Lung (tissue), 12 donors: ENCODE data around the gene PPP2R5B. TPM values are rescaled to one million over a fixed set of nuclear protein-coding genes. Genes with fewer than 3 reads are reported as not detected.

Experiments used
- ATAC-seq: fragments of 200-7000 bp; cut with Tn5 transposase; one replicate; pipeline ENCODE4 v1.9.1; 2020; ENCODE audit warnings: moderate number of reproducible peaks; ENCODE audit not compliant: insufficient read depth, low FRiP score
- DNase-seq, 3 donors: peaks; one replicate each; pipeline ENCODE4 v3.0.0-alpha.2; 2013 to 2017
- H3K27ac ChIP-seq, 2 donors: one replicate each; pipeline ENCODE4 v1.5.1; 2013; ENCODE audit warnings: mild to moderate bottlenecking in 2 of 2, moderate library complexity in 2 of 2, control low read depth in 1 of 2, inconsistent platforms in 1 of 2, low read depth in 1 of 2, low read length in 1 of 2
- H3K27me3 ChIP-seq, 3 donors: one replicate each; pipeline ENCODE4 v1.5.1; 2013; ENCODE audit warnings: low read length in 2 of 3; ENCODE audit not compliant: control insufficient read depth in 3 of 3, insufficient read depth in 3 of 3
- H3K36me3 ChIP-seq, 4 donors: one replicate each; pipeline ENCODE4 v1.5.1; 2013; ENCODE audit warnings: low read length in 4 of 4, mild to moderate bottlenecking in 1 of 4, moderate library complexity in 1 of 4; ENCODE audit not compliant: control insufficient read depth in 4 of 4, insufficient read depth in 4 of 4
- H3K4me1 ChIP-seq, 5 donors: one replicate each; pipeline ENCODE4 v1.5.1; 2013; ENCODE audit warnings: low read length in 5 of 5, mild to moderate bottlenecking in 2 of 5, moderate library complexity in 1 of 5; ENCODE audit not compliant: control insufficient read depth in 5 of 5, insufficient read depth in 5 of 5
- H3K4me3 ChIP-seq: one replicate; pipeline ENCODE4 v1.5.1; 2013; ENCODE audit warnings: mild to moderate bottlenecking, control low read depth, moderate library complexity
- H3K9ac ChIP-seq, 2 donors: one replicate each; pipeline ENCODE4 v1.5.1; 2013; ENCODE audit warnings: low read length in 2 of 2, control low read depth in 1 of 2; ENCODE audit not compliant: insufficient read depth in 1 of 2
- H3K9me3 ChIP-seq, 4 donors: one replicate each; pipeline ENCODE4 v1.5.1; 2013; ENCODE audit warnings: low read length in 3 of 4, mild to moderate bottlenecking in 1 of 4, moderate library complexity in 1 of 4; ENCODE audit not compliant: control insufficient read depth in 4 of 4, insufficient read depth in 3 of 4
- WGBS, 2 donors: extraction: QIAGEN DNeasy Blood & Tissue Kit; methylation state at CpG; one replicate each; pipeline ENCODE4 v1.1.7; 2013; 5-methylcytosine and 5-hydroxymethylcytosine counted together
- polyA plus RNA-seq, 2 donors: library from polyadenylated mRNA; stranded (reverse); fragments of 200-250 nt; gene quantifications; one replicate each; pipeline ENCODE4 v1.2.1, GENCODE V29; 2013
- total RNA-seq, 2 donors: library from RNA; depleted of rRNA in 1 of 2; stranded (reverse); fragments of >200 nt in 1 of 2; gene quantifications; one replicate each; pipeline ENCODE4 v1.2.1, GENCODE V29; 2014 to 2021
- TF ChIP-seq, protein P1 (sequence below): IDR thresholded peaks from 2 replicates; pipeline ENCODE4 v1.5.1; 2012; ENCODE audit warnings: mild to moderate bottlenecking; ENCODE audit errors: control extremely low read depth, extremely low read depth
- donor health status: control.
- donor health status: control.
- donor health status: Bipolar disorder and iron deficiency.
- donor health status: healthy.
- donor health status: DM: yes; HTN: yes; CAD: no.

Gene PPP2R5B
- total and polyA plus RNA-seq, 4 donors = 9.8 to 27.8 (median 17.3) TPM

DNA sequence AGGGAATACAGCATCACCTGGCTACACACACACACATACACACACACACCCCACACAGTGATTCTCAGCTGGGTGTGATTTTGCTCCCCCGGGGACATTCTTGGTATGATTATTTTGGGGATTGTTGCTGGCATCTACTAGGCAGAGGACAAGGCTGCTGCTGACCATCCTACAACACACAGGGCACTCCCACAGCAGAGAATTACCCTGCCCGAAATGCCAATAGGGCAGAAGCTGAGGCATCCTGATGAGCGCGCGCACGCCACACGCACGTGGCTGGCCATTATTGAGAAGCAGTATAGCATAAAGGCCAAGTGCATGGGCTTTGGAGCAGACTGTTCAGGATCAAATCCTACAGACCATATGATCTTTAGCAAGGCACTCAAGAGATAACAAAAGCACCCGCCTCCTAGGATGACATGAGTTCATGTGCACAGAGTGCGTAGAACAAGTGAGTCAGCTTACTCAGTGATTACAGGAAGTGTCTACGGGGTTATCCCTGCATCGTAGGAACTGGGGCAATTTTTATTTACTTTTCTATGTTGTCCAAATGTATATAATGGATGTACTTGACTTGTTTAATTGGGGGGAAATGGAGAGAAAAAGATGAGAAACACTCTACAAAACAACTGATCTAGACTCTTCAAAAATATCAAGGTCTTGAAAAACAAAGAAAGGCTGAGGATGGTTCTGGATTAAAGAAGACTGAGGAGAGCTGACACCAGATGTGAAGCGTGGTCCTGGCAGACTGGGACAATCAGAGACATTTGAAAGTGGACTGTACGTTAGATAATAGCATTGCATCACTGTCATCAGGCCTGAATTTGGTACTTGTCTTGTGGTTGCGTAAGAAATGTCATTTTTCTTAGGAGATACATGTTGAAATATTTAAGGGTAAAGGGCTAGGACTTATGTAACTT, 38.9 kb upstream of the PPP2R5B start:
- H3K9ac ChIP-seq = no peak overlapping the region
- peaks cover 0 to 11% (median 6%) of the 10 kb centered on the region in 5 donors for H3K4me1 ChIP-seq
- ATAC-seq (no peak), DNase-seq (no peak)
- TF ChIP-seq, protein P1, sequence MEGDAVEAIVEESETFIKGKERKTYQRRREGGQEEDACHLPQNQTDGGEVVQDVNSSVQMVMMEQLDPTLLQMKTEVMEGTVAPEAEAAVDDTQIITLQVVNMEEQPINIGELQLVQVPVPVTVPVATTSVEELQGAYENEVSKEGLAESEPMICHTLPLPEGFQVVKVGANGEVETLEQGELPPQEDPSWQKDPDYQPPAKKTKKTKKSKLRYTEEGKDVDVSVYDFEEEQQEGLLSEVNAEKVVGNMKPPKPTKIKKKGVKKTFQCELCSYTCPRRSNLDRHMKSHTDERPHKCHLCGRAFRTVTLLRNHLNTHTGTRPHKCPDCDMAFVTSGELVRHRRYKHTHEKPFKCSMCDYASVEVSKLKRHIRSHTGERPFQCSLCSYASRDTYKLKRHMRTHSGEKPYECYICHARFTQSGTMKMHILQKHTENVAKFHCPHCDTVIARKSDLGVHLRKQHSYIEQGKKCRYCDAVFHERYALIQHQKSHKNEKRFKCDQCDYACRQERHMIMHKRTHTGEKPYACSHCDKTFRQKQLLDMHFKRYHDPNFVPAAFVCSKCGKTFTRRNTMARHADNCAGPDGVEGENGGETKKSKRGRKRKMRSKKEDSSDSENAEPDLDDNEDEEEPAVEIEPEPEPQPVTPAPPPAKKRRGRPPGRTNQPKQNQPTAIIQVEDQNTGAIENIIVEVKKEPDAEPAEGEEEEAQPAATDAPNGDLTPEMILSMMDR = no peak
- H3K9me3 ChIP-seq = no peaks in the 10 kb centered on the region
- WGBS, 2 donors = 59 to 69% methylated on average over 15 of the region's 15 CpGs
- no peaks in the 10 kb centered on the region for H3K27me3 ChIP-seq
- peak overlapping the region in 1 of 2 donors; percentile 60 for H3K27ac ChIP-seq
- no peaks in the 10 kb centered on the region for H3K36me3 ChIP-seq
- no peak overlapping the region for H3K4me3 ChIP-seq

DNA sequence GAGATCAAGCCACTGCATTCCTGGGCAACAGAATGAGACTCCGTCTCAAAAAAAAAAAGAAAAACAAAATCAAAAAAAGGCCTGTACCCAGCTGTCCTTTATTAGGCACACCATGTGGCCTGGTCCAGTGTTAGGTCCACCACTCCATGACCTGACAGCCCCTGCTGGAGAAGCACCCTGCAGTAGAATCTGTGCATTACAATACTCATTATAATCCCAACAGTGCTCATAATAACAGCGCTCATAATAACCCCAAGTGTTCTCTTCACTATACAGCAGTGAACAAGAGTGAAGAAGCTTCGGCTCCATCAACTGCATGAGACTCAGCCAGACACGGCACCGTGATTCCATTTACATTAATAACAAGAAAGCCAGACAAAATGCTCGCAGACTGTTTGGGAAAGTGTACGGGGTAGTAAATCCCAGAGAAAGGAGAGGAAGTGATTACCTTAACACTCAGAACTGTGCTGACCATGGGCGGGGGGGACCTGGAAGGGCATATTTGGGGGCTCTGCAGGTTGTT, 37.2 kb upstream of the PPP2R5B start:
- ATAC-seq = no peak
- Histone ChIP-seq H3K4me3 (no peak overlapping the region), H3K27ac (peak overlapping the region in 1 of 2 donors; percentile 28), H3K4me1 (peaks cover 0 to 11% (median 6%) of the 10 kb centered on the region in 5 donors), H3K9me3 (no peaks in the 10 kb centered on the region), H3K9ac (no peak overlapping the region), H3K27me3 (no peaks in the 10 kb centered on the region), H3K36me3 (no peaks in the 10 kb centered on the region)
- 77 to 83% methylated on average over 8 of the region's 8 CpGs for whole genome bisulfite sequencing, 2 donors
- DNase-seq = no peak
- TF ChIP-seq, protein P1 = no peak

DNA sequence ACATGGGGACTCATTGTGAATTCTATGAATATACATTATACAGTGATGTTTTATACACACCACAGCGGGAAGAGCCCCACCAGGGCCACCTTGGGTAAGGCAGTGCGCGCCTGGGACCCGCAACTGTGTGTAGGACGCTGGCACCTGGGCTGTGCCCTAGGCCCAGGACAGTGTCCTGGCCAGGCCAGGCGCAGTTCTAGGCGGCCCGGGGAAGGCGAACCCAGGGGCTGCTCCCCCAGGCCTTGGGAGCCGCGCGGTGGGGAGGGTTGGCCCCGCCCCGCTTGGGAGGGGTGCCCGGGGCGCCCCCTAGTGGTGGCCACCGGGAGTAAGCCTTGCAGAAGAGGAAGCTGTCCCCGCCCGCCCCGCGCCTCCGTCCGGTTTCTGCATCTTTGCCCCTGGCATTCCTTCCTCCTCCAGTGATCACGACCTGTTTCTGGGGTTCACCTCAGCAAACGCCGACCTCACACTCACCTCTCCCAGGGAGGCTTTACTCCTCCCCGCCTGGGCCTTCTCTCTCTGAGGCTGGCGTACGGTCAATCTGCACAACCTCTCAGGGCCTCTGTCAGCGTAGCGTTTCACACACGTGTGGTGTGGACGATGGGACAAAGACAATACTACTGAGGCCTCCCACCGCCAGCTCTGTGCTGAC, 36.6 kb upstream of the PPP2R5B start:
- no peak overlapping the region for H3K4me3 ChIP-seq
- H3K9ac ChIP-seq = peak overlapping the region in 1 of 2 donors; percentile 48
- no peaks in the 10 kb centered on the region for H3K27me3 ChIP-seq
- H3K36me3 ChIP-seq = no peaks in the 10 kb centered on the region
- H3K9me3 ChIP-seq = no peaks in the 10 kb centered on the region
- peaks cover 0 to 11% (median 6%) of the 10 kb centered on the region in 5 donors for H3K4me1 ChIP-seq
- DNase-seq (peak; percentile 64 to 77 (median 68)), ATAC-seq (peak; percentile 88)
- 13 to 17% methylated on average over 33 to 34 of the region's 34 CpGs for WGBS, 2 donors
- H3K27ac ChIP-seq = peak overlapping the region in 1 of 2 donors; percentile 28
- TF ChIP-seq, protein P1 = peak; percentile 69
